GM23338 (cell line): ENCODE results near the gene IYD. TPM values are rescaled to one million over a fixed set of nuclear protein-coding genes. Genes with fewer than 3 reads are reported as not detected.

Source experiments
- ATAC-seq: fragments of 200-7000 bp; cut with Tn5 transposase; 3 replicates; pipeline ENCODE4 v1.9.1; 2020
- DNase-seq: peaks from one replicate; pipeline ENCODE4 v3.0.0-alpha.2; 2015; ENCODE audit warnings: low spot score
- H2AFZ ChIP-seq: fragments of 200-600 bp; sonication (generic); 2 replicates; pipeline ENCODE4 v1.8.0; 2016; ENCODE audit warnings: antibody characterized with exemption, mild to moderate bottlenecking, moderate library complexity
- H3F3A ChIP-seq: fragments of 200-600 bp; sonication (generic); replicated peaks from 2 replicates; pipeline ENCODE4 v1.8.0; 2017; ENCODE audit warnings: antibody characterized with exemption, mixed run types, low read depth
- H3K27ac ChIP-seq: fragments of 200-600 bp; sonication (generic); 2 replicates; pipeline ENCODE4 v1.6.1; 2016; ENCODE audit warnings: low read depth
- H3K27me3 ChIP-seq: fragments of 200-600 bp; sonication (generic); 2 replicates; pipeline ENCODE4 v1.8.0; 2016; ENCODE audit warnings: mild to moderate bottlenecking, mixed run types, moderate library complexity; ENCODE audit not compliant: insufficient read depth
- H3K36me3 ChIP-seq: fragments of 200-600 bp; sonication (generic); 2 replicates; pipeline ENCODE4 v1.8.0; 2016; ENCODE audit warnings: mild to moderate bottlenecking; ENCODE audit not compliant: insufficient read depth
- H3K4me1 ChIP-seq: fragments of 200-600 bp; sonication (generic); 2 replicates; pipeline ENCODE4 v1.8.0; 2016; ENCODE audit warnings: mild to moderate bottlenecking, moderate library complexity; ENCODE audit not compliant: insufficient read depth
- H3K4me2 ChIP-seq: fragments of 200-600 bp; sonication (generic); 2 replicates; pipeline ENCODE4 v1.7.1; 2017; ENCODE audit warnings: mixed run types
- H3K4me3 ChIP-seq: fragments of 200-600 bp; sonication (generic); 2 replicates; pipeline ENCODE4 v1.6.1; 2016; ENCODE audit warnings: mixed run types
- H3K79me2 ChIP-seq: fragments of 200-600 bp; sonication (generic); replicated peaks from 2 replicates; pipeline ENCODE4 v1.8.0; 2017; ENCODE audit warnings: mild to moderate bottlenecking; ENCODE audit not compliant: insufficient read depth
- H3K9me2 ChIP-seq: fragments of 200-600 bp; sonication (generic); 2 replicates; pipeline ENCODE4 v1.8.0; 2017; ENCODE audit not compliant: insufficient read depth
- H4K20me1 ChIP-seq: fragments of 200-600 bp; sonication (generic); replicated peaks from 2 replicates; pipeline ENCODE4 v1.8.0; 2017; ENCODE audit warnings: mild to moderate bottlenecking; ENCODE audit not compliant: insufficient read depth
- H3K27ac Mint-ChIP-seq: 2 replicates; pipeline ENCODE4 v1.8.0; 2020; ENCODE audit warnings: inconsistent platforms, mild to moderate bottlenecking, moderate library complexity, mixed read lengths
- H3K27me3 Mint-ChIP-seq: 3 replicates; pipeline ENCODE4 v1.8.0; 2022; ENCODE audit warnings: low read depth, mild to moderate bottlenecking, moderate library complexity, mixed read lengths, inconsistent platforms; ENCODE audit not compliant: insufficient read depth, poor library complexity
- H3K36me3 Mint-ChIP-seq: 3 replicates; pipeline ENCODE4 v1.8.0; 2021; ENCODE audit warnings: low read depth, mild to moderate bottlenecking, inconsistent platforms, moderate library complexity, mixed read lengths
- H3K4me1 Mint-ChIP-seq: 3 replicates; pipeline ENCODE4 v1.8.0; 2020; ENCODE audit warnings: mild to moderate bottlenecking, inconsistent platforms, mixed read lengths
- H3K4me3 Mint-ChIP-seq: 3 replicates; pipeline ENCODE4 v1.8.0; 2021; ENCODE audit warnings: moderate library complexity, mild to moderate bottlenecking, inconsistent platforms, mixed read lengths
- H3K9me3 Mint-ChIP-seq: 3 replicates; pipeline ENCODE4 v1.8.0; 2020; ENCODE audit warnings: moderate library complexity, mild to moderate bottlenecking, inconsistent platforms, mixed read lengths
- CREB1 ChIP-seq: fragments of 250-450 bp; sonication (Bioruptor Pico); IDR thresholded peaks from 2 replicates; pipeline ENCODE4 v1.5.0; 2020; ENCODE audit warnings: low read depth, mild to moderate bottlenecking, moderate library complexity
- EZH2 ChIP-seq: fragments of 200-600 bp; sonication (generic); IDR thresholded peaks from one replicate; pipeline ENCODE4 v1.8.0; 2017; ENCODE audit warnings: antibody characterized with exemption, mild to moderate bottlenecking, low read depth; ENCODE audit not compliant: unreplicated experiment
- EZH2phosphoT487 ChIP-seq: fragments of 200-600 bp; sonication (generic); IDR thresholded peaks from one replicate; pipeline ENCODE4 v1.8.1; 2018; ENCODE audit warnings: antibody characterized with exemption; ENCODE audit not compliant: unreplicated experiment
- JUNB ChIP-seq: IDR thresholded peaks from one replicate; pipeline ENCODE4 v1.6.1; 2016; ENCODE audit warnings: antibody characterized with exemption; ENCODE audit not compliant: unreplicated experiment
- NANOG ChIP-seq: IDR thresholded peaks from 2 replicates; pipeline ENCODE4 v1.6.1; 2016; ENCODE audit warnings: antibody characterized with exemption, borderline replicate concordance
- POLR2AphosphoS5 ChIP-seq: IDR thresholded peaks from 2 replicates; pipeline ENCODE4 v1.6.1; 2016; ENCODE audit warnings: antibody characterized with exemption, low read depth
- STAT1 ChIP-seq: IDR thresholded peaks from one replicate; pipeline ENCODE4 v1.6.1; 2016; ENCODE audit warnings: antibody characterized with exemption; ENCODE audit not compliant: unreplicated experiment
- ZNF114 ChIP-seq: fragments of 250-450 bp; sonication (Bioruptor Pico); IDR thresholded peaks from 2 replicates; pipeline ENCODE4 v1.5.0; 2020; ENCODE audit warnings: mild to moderate bottlenecking, moderate library complexity
- ZNF331 ChIP-seq: fragments of 250-450 bp; sonication (Bioruptor Pico); IDR thresholded peaks from 2 replicates; pipeline ENCODE4 v1.5.0; 2020; ENCODE audit warnings: low read depth, mild to moderate bottlenecking, moderate library complexity
- polyA plus RNA-seq: library from polyadenylated mRNA; unstranded; fragments of >200 nt; fragmentation: Nextera tagmentation; extraction: Ambion mirVana; gene quantifications from 2 replicates; pipeline ENCODE4 v1.2.1, GENCODE V29; 2016
- total RNA-seq: library from RNA; depleted of rRNA; stranded (reverse); fragments of >200 nt; shearing (Covaris generic); gene quantifications from 2 replicates; pipeline ENCODE4 v1.2.3, GENCODE V29; 2014
- TF ChIP-seq, protein P1 (sequence below): fragments of 250-450 bp; sonication (Bioruptor Pico); IDR thresholded peaks from 2 replicates; pipeline ENCODE4 v1.5.0; 2020; ENCODE audit warnings: mild to moderate bottlenecking, moderate library complexity
- TF ChIP-seq, protein P2 (sequence below): IDR thresholded peaks from 2 replicates; pipeline ENCODE4 v1.6.1; 2016; ENCODE audit warnings: antibody characterized with exemption
- TF ChIP-seq, protein P3 (sequence below), 2 experiments: fragments of 200-600 bp in 1 of 2; sonication (generic) in 1 of 2; conservative IDR thresholded peaks; 2 replicates each; pipeline versions ENCODE4 v1.5.1 to v1.6.1; 2016 to 2017; ENCODE audit warnings: antibody characterized with exemption in 2 of 2, low read depth in 2 of 2, mild to moderate bottlenecking in 2 of 2, moderate library complexity in 1 of 2
- TF ChIP-seq, protein P4 (sequence below): IDR thresholded peaks from one replicate; pipeline ENCODE4 v1.6.1; 2018; ENCODE audit warnings: antibody characterized with exemption; ENCODE audit not compliant: unreplicated experiment

IYD gene
- total and polyA plus RNA-seq, 2 experiments from 2014 or later = not detected

DNA sequence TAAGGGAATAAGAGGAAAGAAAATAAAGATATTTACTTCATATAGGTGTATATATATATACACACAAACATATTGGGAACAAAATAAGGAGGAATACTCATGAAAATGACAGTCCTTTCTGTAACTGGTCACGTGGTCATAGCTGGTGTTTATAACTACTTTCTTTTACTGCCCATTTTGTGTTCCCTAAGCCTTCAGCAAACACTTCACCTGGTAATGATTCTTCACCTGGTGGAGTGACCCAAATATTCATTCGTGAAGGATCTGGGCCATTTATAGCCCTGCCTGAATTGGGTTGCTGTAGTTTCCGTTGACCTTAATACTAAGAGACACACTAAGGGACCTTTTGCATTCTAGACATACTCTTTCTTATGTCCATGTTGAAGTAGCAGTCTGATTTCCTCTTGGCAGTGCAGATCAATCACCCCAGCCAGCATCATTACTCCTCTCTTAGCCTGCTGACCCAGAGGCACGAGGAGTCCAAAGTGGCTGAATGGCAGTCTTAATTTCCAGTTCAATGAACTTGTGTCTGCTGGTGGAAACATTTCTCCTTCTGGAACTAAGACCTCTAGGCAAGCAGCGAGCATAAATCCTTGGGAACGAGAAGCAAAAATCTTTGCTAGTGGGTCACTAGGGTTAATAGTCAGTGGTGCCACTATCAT lies 39.9 kb upstream of the IYD start:
- Histone ChIP-seq H2AFZ (no peak overlapping the region), H3K4me3 (no peak overlapping the region), H3K27me3 (no peaks in the 10 kb centered on the region), H3K27ac (no peak overlapping the region), H3K4me2 (no peak overlapping the region), H3K36me3 (no peaks in the 10 kb centered on the region), H3K79me2 (no peaks in the 10 kb centered on the region), H4K20me1 (no peaks in the 10 kb centered on the region; the same call in 1 of the 2 replicates), H3K9me2 (no peaks in the 10 kb centered on the region; the same call in 1 of the 2 replicates), H3F3A (no peaks in the 10 kb centered on the region), H3K4me1 (no peaks in the 10 kb centered on the region)
- no peak for DNase-seq
- peaks cover 9% of the 10 kb centered on the region; the same call in 2 of the 3 replicates for H3K4me1 Mint-ChIP-seq
- no peak for ATAC-seq
- H3K4me3 Mint-ChIP-seq = no peak overlapping the region
- peaks cover 3% of the 10 kb centered on the region for H3K27me3 Mint-ChIP-seq
- TF ChIP-seq, protein P1, sequence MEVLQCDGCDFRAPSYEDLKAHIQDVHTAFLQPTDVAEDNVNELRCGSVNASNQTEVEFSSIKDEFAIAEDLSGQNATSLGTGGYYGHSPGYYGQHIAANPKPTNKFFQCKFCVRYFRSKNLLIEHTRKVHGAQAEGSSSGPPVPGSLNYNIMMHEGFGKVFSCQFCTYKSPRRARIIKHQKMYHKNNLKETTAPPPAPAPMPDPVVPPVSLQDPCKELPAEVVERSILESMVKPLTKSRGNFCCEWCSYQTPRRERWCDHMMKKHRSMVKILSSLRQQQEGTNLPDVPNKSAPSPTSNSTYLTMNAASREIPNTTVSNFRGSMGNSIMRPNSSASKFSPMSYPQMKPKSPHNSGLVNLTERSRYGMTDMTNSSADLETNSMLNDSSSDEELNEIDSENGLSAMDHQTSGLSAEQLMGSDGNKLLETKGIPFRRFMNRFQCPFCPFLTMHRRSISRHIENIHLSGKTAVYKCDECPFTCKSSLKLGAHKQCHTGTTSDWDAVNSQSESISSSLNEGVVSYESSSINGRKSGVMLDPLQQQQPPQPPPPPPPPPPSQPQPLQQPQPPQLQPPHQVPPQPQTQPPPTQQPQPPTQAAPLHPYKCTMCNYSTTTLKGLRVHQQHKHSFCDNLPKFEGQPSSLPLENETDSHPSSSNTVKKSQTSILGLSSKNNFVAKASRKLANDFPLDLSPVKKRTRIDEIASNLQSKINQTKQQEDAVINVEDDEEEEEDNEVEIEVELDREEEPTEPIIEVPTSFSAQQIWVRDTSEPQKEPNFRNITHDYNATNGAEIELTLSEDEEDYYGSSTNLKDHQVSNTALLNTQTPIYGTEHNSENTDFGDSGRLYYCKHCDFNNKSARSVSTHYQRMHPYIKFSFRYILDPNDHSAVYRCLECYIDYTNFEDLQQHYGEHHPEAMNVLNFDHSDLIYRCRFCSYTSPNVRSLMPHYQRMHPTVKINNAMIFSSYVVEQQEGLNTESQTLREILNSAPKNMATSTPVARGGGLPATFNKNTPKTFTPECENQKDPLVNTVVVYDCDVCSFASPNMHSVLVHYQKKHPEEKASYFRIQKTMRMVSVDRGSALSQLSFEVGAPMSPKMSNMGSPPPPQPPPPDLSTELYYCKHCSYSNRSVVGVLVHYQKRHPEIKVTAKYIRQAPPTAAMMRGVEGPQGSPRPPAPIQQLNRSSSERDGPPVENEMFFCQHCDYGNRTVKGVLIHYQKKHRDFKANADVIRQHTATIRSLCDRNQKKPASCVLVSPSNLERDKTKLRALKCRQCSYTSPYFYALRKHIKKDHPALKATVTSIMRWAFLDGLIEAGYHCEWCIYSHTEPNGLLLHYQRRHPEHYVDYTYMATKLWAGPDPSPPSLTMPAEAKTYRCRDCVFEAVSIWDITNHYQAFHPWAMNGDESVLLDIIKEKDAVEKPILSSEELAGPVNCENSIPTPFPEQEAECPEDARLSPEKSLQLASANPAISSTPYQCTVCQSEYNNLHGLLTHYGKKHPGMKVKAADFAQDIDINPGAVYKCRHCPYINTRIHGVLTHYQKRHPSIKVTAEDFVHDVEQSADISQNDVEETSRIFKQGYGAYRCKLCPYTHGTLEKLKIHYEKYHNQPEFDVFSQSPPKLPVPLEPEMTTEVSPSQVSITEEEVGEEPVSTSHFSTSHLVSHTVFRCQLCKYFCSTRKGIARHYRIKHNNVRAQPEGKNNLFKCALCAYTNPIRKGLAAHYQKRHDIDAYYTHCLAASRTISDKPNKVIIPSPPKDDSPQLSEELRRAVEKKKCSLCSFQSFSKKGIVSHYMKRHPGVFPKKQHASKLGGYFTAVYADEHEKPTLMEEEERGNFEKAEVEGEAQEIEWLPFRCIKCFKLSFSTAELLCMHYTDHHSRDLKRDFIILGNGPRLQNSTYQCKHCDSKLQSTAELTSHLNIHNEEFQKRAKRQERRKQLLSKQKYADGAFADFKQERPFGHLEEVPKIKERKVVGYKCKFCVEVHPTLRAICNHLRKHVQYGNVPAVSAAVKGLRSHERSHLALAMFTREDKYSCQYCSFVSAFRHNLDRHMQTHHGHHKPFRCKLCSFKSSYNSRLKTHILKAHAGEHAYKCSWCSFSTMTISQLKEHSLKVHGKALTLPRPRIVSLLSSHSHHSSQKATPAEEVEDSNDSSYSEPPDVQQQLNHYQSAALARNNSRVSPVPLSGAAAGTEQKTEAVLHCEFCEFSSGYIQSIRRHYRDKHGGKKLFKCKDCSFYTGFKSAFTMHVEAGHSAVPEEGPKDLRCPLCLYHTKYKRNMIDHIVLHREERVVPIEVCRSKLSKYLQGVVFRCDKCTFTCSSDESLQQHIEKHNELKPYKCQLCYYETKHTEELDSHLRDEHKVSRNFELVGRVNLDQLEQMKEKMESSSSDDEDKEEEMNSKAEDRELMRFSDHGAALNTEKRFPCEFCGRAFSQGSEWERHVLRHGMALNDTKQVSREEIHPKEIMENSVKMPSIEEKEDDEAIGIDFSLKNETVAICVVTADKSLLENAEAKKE = no peak
- TF ChIP-seq, protein P2, sequence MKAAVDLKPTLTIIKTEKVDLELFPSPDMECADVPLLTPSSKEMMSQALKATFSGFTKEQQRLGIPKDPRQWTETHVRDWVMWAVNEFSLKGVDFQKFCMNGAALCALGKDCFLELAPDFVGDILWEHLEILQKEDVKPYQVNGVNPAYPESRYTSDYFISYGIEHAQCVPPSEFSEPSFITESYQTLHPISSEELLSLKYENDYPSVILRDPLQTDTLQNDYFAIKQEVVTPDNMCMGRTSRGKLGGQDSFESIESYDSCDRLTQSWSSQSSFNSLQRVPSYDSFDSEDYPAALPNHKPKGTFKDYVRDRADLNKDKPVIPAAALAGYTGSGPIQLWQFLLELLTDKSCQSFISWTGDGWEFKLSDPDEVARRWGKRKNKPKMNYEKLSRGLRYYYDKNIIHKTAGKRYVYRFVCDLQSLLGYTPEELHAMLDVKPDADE = no peak
- no peak for TF ChIP-seq STAT1
- no peak for TF ChIP-seq POLR2AphosphoS5
- TF ChIP-seq NANOG = no peak
- no peak for TF ChIP-seq ZNF114 (CRISPR knock-in tag)
- no peak for TF ChIP-seq JUNB
- TF ChIP-seq, protein P3, sequence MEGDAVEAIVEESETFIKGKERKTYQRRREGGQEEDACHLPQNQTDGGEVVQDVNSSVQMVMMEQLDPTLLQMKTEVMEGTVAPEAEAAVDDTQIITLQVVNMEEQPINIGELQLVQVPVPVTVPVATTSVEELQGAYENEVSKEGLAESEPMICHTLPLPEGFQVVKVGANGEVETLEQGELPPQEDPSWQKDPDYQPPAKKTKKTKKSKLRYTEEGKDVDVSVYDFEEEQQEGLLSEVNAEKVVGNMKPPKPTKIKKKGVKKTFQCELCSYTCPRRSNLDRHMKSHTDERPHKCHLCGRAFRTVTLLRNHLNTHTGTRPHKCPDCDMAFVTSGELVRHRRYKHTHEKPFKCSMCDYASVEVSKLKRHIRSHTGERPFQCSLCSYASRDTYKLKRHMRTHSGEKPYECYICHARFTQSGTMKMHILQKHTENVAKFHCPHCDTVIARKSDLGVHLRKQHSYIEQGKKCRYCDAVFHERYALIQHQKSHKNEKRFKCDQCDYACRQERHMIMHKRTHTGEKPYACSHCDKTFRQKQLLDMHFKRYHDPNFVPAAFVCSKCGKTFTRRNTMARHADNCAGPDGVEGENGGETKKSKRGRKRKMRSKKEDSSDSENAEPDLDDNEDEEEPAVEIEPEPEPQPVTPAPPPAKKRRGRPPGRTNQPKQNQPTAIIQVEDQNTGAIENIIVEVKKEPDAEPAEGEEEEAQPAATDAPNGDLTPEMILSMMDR (conservative IDR thresholded peaks at IDR 0.05; ENCODE audit: low read depth in 2 of 2) = no peak
- TF ChIP-seq EZH2phosphoT487 = no peak
- TF ChIP-seq EZH2 = no peak
- TF ChIP-seq ZNF331 = no peak
- TF ChIP-seq CREB1 (CRISPR knock-in tag) = no peak
- TF ChIP-seq, protein P4, sequence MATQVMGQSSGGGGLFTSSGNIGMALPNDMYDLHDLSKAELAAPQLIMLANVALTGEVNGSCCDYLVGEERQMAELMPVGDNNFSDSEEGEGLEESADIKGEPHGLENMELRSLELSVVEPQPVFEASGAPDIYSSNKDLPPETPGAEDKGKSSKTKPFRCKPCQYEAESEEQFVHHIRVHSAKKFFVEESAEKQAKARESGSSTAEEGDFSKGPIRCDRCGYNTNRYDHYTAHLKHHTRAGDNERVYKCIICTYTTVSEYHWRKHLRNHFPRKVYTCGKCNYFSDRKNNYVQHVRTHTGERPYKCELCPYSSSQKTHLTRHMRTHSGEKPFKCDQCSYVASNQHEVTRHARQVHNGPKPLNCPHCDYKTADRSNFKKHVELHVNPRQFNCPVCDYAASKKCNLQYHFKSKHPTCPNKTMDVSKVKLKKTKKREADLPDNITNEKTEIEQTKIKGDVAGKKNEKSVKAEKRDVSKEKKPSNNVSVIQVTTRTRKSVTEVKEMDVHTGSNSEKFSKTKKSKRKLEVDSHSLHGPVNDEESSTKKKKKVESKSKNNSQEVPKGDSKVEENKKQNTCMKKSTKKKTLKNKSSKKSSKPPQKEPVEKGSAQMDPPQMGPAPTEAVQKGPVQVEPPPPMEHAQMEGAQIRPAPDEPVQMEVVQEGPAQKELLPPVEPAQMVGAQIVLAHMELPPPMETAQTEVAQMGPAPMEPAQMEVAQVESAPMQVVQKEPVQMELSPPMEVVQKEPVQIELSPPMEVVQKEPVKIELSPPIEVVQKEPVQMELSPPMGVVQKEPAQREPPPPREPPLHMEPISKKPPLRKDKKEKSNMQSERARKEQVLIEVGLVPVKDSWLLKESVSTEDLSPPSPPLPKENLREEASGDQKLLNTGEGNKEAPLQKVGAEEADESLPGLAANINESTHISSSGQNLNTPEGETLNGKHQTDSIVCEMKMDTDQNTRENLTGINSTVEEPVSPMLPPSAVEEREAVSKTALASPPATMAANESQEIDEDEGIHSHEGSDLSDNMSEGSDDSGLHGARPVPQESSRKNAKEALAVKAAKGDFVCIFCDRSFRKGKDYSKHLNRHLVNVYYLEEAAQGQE = no peak
- no peak overlapping the region for H3K27ac Mint-ChIP-seq
- H3K36me3 Mint-ChIP-seq = no peaks in the 10 kb centered on the region; the same call in 2 of the 3 replicates
- peaks cover 2% of the 10 kb centered on the region; the same call in 2 of the 3 replicates for H3K9me3 Mint-ChIP-seq
